ENCODE results near the gene TNS1.

TNS1 gene

DNA sequence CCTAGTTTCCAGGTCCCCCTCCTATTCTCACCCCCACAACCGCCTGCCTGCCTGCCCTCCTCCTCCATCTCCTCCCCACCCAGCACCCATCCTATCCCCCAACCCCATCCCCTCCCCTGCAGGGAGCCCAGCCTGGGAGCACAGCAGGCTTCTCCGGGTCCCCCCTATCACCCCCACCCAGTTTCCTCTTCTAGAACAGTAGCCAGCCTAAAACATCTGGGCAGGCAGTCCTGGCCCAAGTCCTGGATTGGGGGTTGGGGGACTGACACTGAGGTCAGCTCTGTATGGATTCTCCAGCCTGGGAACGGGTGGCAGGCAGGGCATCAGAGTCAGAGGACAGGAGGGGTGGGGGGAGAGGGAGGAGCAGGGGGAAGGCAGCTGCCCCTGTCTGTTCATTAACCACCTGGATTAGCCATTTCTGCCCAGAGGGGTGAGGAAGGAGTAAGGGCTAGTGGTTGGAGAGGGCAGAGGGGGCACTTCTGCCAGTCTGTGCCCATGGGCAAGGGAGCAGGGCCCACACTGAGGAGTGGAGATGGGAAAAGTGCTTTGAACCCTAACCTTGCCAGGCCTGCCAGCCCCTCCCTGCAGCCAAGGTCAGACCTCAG is 60.0 kb downstream of the TNS1 start:
- no peak for DNase-seq (ENCODE audit: low spot score)

- no peak for DNase-seq (ENCODE audit: low spot score)
Observed at GRCh38 chr2:217941886-217942728, 60.7 kb downstream of the TNS1 start.

DNA sequence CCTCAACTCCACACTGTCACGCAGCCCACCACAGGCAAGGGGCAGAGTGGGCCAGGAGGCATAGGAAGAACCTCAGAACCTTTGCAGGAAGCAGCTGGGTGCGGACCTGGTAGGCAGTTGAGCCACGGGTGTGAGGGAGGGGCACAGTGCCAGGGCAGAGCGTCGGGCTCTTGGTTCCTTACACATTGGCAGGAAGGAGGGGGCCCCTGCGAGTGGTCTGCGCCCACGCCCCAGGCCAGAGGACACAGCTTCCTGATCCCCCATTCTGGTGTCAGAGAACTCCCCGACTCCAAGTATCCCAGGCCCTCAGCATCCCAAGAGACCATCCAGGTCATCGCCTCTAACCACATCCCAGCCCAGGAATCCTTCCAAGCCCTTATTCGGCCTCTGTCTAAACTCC is 61.5 kb downstream of the TNS1 start:
- DNase-seq (ENCODE audit: low spot score) = no peak

- no peak for DNase-seq (ENCODE audit: low spot score)
Observed at GRCh38 chr2:217940261-217941220, 62.3 kb downstream of the TNS1 start.

DNA sequence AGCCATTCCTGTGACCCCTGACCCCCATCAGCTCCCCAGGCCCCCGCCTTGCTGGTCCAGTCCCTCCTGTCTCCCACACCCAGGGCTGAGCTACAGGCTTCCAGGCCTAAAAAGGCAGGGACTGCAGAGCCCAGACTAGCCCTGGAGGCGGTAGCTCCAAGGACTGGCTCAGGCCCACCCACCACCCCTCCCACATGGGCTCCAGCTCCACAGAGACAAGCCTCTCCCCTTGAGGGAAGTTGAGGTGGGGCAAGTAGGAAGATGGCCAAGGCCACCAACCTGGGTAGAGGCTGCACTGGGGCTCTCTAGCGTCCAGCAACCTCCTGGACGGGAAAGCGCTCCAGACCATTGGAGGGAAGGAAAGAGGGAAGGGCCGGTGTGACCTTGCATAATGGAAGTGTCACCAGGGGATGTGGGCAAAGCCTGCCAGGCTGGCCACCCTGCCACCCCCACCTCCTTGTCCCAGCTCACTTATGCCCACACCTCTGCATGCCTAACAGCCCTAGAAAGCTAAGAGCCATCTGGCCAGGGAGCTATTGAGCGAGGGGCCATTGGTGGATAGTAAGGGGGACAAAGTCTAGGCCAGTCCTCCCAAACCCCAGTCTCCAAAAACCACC is 63.1 kb downstream of the TNS1 start:
- no peak for DNase-seq (ENCODE audit: low spot score)

DNA sequence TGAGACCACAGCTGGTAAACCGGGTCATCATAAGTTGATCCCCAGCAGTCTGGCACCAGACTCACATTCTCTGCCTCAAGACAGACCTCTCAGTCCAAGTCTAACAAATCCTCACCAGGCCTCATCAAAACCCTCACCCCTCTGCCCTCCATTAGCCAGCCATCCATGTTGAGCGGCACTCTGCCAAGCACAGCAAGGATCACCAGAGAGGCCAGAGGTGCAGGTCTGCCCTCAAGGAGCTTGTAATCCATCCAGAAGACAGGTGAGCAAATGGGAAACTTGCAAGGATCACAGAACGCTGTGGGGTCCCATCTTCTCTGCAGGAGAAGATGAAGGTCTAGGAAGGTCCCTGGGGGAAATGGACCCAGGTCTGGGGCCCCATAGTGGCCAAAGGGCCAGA is 63.6 kb downstream of the TNS1 start:
- no peak for DNase-seq (ENCODE audit: low spot score)

GRCh38 chr2:217938036-217938435 is 64.8 kb downstream of the TNS1 start:
- no peak for DNase-seq (ENCODE audit: low spot score)

DNA sequence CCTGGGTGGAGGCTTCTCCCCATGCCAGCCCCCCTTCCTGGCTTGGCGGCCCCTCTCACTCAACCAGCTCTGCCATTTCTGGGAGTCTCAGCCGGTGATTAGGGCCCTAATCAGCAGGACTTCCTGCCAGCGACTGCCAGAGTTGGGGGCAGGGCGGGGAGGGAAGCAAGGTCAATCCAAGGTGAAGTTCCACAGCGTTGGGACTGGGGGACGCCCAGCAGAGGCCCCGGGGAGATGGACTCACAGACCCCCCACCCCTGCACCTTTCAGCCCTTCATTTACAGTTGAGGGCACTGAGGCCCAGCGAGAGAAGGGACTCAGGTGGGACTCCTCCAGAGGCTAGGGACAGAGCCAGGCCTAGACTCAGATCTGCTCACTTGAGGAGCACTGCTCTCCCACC is 65.3 kb downstream of the TNS1 start:
- DNase-seq (ENCODE audit: low spot score) = no peak

DNA sequence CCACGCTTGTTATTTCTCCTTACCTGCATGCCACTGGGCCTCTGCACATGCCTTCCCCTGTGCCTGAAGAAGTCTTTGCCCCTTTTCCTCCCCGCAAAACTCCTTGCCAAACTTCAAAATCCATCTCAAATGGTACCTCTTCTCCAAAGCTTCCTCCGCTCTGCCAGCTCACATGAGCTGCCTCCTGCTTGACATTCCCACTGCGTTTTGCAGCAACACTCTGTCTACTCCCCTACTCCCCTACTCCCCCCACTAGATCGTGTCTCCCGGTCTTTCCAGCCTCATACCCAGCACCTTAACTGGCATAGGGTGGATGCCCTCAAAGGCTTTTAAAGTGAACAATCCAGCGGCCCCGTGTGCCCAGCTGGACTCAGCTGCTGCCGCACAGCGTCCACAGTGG is 65.8 kb downstream of the TNS1 start:
- no peak for DNase-seq (ENCODE audit: low spot score)

DNA sequence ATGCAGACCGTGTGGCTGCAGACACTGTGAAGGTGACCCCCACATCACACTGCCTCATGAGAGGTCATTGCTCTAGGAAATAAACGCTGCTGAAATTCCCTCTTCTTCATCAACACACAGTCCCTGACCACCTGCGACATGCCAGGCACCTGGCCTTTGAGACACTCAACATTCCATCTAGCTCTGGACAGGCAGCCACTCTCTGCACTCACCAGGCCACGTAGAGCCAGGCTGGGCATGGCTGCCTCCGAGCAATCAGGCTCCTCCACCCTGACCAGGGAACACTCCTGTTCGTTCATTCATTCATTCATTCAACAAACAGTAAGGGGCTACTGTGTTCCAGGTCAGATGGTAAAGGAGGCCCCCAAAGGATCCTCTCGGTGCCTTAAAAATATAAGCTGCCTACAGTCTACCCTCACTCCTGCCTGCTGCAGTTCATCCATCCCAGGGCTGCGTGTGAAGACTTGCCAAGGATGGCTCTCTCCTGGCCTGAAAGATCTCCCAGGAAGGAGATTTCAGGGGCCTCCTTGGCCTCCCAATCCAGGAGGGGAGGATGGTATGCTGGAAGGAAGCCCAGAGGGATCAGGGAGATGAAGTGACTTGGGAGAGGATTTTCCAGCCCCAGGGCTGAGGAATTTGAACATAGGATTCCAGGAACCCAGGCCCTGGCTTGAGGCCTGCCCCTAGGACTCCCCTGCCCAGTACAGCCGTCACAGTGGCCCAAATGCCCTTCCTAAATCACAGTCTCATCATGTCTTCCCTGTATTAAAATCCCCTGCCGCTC is 66.7 kb downstream of the TNS1 start:
- no peak for DNase-seq (ENCODE audit: low spot score)

GRCh38 chr2:217935235-217935879 is 67.4 kb downstream of the TNS1 start:
- no peak for DNase-seq (ENCODE audit: low spot score)

- no peak for DNase-seq (ENCODE audit: low spot score)
Observed at GRCh38 chr2:217934321-217935131, 68.3 kb downstream of the TNS1 start.

DNA sequence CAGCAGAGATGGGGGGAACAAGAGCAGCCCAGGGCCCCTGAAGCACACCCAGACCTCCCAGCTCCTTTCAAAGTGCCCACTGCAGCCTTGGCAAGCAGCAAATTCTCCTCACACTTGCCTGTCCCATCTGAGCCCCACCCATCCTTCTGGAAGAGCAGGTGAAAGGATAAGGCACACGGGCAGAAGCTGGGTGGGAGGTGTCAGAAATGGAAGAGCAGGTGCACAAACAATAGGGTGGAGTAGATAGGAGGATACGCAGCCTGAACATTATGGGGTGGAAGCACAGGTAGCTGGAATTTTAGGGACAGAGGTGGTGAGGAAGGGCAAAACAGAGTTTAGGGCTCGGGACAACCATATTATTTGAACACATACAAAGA is 69.2 kb downstream of the TNS1 start:
- no peak for DNase-seq (ENCODE audit: low spot score)

GRCh38 chr2:217932803-217933616 is 69.8 kb downstream of the TNS1 start:
- DNase-seq (ENCODE audit: low spot score) = no peak

DNA sequence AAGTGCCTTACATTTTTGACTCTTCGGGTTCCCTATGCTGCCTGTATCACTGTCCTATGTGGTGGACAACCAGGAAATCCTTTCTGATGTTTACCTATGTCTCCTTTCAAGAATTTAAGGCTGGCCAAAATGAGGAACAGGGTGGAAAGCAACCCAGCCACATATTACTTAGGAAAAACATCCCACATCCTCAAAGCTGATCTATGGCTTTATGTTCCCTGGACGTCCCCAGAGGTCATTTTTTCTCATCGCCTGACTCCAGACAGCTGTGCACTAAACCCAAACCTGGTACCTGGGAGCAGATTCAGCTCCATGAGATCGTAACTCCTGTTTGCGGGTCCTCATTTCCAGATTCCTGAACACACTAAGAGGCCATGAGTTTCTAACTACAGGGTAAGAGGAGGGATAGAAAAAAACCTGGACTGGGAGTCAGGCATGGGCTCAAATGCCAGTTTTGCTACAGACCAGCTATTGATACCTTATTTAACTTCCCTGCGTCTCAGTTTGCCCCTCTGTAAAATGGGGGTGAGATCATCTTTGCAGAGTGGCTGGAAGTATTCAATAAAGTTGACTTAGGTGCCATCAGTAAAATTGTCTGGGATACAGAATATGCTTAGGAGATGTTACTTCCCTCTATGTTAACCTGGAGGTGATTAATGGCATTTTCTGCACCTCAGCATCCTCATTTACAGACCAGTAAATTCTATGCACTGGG is 70.8 kb downstream of the TNS1 start:
- no peak for DNase-seq (ENCODE audit: low spot score)

- DNase-seq (ENCODE audit: low spot score) = no peak
Observed at GRCh38 chr2:217930761-217931563, 71.8 kb downstream of the TNS1 start.

Measured in activated CD4-positive, alpha-beta T cell treated with anti-CD3 and anti-CD28 coated beads, Interleukin-2, Interleukin-4, amounts not matched to agents 100 ng/mL and 50 ng/mL, durations not matched to agents 16 hours and 8 hours (primary cell).